SK-N-SH (cell line): Measurements from ENCODE around the gene SLC12A5.

ENCODE experiments used
- CHD2 ChIP-seq: fragments of 150-350 bp; IDR thresholded peaks from 2 replicates; pipeline ENCODE4 v1.6.1; 2018; ENCODE audit warnings: low read length; ENCODE audit not compliant: partially characterized antibody
- NFIC ChIP-seq: IDR thresholded peaks from 2 replicates; pipeline ENCODE4 v1.4.0; 2012; ENCODE audit warnings: borderline replicate concordance
- POLR2AphosphoS5 ChIP-seq: IDR thresholded peaks from 2 replicates; pipeline ENCODE4 v1.6.1; 2012; ENCODE audit warnings: low read depth, low read length
- TF ChIP-seq, protein P1 (sequence below): fragments of 200-600 bp; sonication (generic); IDR thresholded peaks from 2 replicates; pipeline ENCODE4 v1.6.1; 2017; ENCODE audit warnings: antibody characterized with exemption, mild to moderate bottlenecking, moderate library complexity

DNA sequence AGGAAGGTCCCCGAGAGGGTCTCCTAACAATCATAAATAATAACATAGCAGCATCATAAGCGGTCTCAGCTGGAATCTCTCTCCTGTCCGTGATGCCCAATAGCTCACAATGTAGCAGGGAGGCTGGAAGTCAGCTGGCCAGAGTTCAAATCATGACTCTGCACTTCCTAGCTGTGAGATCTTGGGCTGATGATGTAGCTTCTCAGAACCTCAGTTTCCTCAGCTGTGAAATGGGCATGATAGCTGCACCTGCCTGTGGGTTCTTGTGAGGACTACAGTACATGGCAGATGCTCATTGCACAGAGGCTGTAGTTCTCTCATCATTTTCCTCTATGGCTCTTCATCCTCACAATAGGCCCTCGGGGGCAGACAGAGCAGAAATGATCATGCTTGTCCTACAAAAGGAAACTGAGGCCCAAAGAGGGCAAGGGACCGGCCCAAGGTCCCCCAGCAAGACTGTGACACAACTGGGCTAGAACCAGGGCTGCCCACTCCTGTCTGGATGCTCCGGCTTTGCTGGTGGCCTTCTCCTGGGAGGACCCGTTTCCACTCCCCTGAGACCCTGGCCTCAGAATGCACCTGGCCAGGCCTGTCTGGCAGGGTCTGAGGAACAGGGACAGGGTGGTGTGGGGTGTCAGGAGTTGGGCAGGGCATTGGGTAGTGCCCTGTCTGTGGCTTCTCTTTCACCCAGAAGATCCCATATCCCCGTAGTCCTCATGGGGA, 17.7 kb downstream of the SLC12A5 start:
- TF ChIP-seq POLR2AphosphoS5 (no peak), CHD2 (no peak), NFIC (no peak)
- TF ChIP-seq, protein P1, sequence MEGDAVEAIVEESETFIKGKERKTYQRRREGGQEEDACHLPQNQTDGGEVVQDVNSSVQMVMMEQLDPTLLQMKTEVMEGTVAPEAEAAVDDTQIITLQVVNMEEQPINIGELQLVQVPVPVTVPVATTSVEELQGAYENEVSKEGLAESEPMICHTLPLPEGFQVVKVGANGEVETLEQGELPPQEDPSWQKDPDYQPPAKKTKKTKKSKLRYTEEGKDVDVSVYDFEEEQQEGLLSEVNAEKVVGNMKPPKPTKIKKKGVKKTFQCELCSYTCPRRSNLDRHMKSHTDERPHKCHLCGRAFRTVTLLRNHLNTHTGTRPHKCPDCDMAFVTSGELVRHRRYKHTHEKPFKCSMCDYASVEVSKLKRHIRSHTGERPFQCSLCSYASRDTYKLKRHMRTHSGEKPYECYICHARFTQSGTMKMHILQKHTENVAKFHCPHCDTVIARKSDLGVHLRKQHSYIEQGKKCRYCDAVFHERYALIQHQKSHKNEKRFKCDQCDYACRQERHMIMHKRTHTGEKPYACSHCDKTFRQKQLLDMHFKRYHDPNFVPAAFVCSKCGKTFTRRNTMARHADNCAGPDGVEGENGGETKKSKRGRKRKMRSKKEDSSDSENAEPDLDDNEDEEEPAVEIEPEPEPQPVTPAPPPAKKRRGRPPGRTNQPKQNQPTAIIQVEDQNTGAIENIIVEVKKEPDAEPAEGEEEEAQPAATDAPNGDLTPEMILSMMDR, result no peak
